Measurements from ENCODE around the gene SSBP4. TPM values are rescaled to one million over a fixed set of nuclear protein-coding genes. Genes with fewer than 3 reads are reported as not detected.
"Not testable (repeated sequence)": the region's sequence is repeated elsewhere in the genome, so short reads cannot be mapped to it uniquely, and the experiment has no call there.

SSBP4 gene
- total RNA-seq, 1 donor = 77.8 TPM

GRCh38 chr19:18399008-18399407, 20.2 kb upstream of the SSBP4 start:
- Histone ChIP-seq H3K27ac (ENCODE audit: low read depth, low read length) (no peak overlapping the region), H3K27me3 (ENCODE audit: insufficient read depth, low read length) (peaks cover 17% of the 10 kb centered on the region), H4K20me1 (ENCODE audit: insufficient read depth, low read length) (no peaks in the 10 kb centered on the region), H3K4me1 (ENCODE audit: insufficient read depth, low read length) (peaks cover 15% of the 10 kb centered on the region), H3K9me3 (ENCODE audit: low read depth, low read length) (no peaks in the 10 kb centered on the region), H3K79me2 (ENCODE audit: insufficient read depth, low read length) (no peaks in the 10 kb centered on the region), H3K4me3 (ENCODE audit: insufficient read depth, low read length) (no peak overlapping the region), H3K36me3 (ENCODE audit: insufficient read depth, low read length) (no peaks in the 10 kb centered on the region), H3K4me2 (ENCODE audit: insufficient read depth, low read length) (peak overlapping the region; percentile 1), H2AFZ (ENCODE audit: low read length) (no peak overlapping the region)
- DNase-seq (ENCODE audit: insufficient read length, low spot score, missing footprints) = peak; percentile 95
- TF ChIP-seq CTCF (IDR thresholded peaks at IDR 0.05; ENCODE audit: extremely low read depth, low read depth, low read length) = no peak

- Histone ChIP-seq H3K36me3 (ENCODE audit: insufficient read depth, low read length) (no peaks in the 10 kb centered on the region), H3K4me1 (ENCODE audit: insufficient read depth, low read length) (peaks cover 15% of the 10 kb centered on the region), H3K4me2 (ENCODE audit: insufficient read depth, low read length) (no peak overlapping the region), H4K20me1 (ENCODE audit: insufficient read depth, low read length) (no peaks in the 10 kb centered on the region), H3K27ac (ENCODE audit: low read depth, low read length) (no peak overlapping the region), H2AFZ (ENCODE audit: low read length) (no peak overlapping the region), H3K4me3 (ENCODE audit: insufficient read depth, low read length) (no peak overlapping the region), H3K27me3 (ENCODE audit: insufficient read depth, low read length) (peaks cover 15% of the 10 kb centered on the region), H3K9me3 (ENCODE audit: low read depth, low read length) (no peaks in the 10 kb centered on the region), H3K79me2 (ENCODE audit: insufficient read depth, low read length) (no peaks in the 10 kb centered on the region)
- DNase-seq (ENCODE audit: insufficient read length, low spot score, missing footprints) = peak; percentile 83
- TF ChIP-seq CTCF (IDR thresholded peaks at IDR 0.05; ENCODE audit: extremely low read depth, low read depth, low read length) = peak; percentile 44
These were observed 17.6 kb upstream of the SSBP4 start for GRCh38 chr19:18401580-18402112.

- not testable (repeated sequence) for H3K27me3 ChIP-seq (ENCODE audit: insufficient read depth, low read length); H3K9me3 ChIP-seq (ENCODE audit: low read depth, low read length); H3K4me1 ChIP-seq (ENCODE audit: insufficient read depth, low read length); H4K20me1 ChIP-seq (ENCODE audit: insufficient read depth, low read length); H3K27ac ChIP-seq (ENCODE audit: low read depth, low read length); H3K4me2 ChIP-seq (ENCODE audit: insufficient read depth, low read length); DNase-seq (ENCODE audit: insufficient read length, low spot score, missing footprints); H2AFZ ChIP-seq (ENCODE audit: low read length); H3K36me3 ChIP-seq (ENCODE audit: insufficient read depth, low read length); H3K4me3 ChIP-seq (ENCODE audit: insufficient read depth, low read length); H3K79me2 ChIP-seq (ENCODE audit: insufficient read depth, low read length)
These were observed 16.5 kb upstream of the SSBP4 start for GRCh38 chr19:18402455-18403248.

- H3K9me3 ChIP-seq (ENCODE audit: low read depth, low read length); H2AFZ ChIP-seq (ENCODE audit: low read length); H4K20me1 ChIP-seq (ENCODE audit: insufficient read depth, low read length); H3K36me3 ChIP-seq (ENCODE audit: insufficient read depth, low read length); H3K79me2 ChIP-seq (ENCODE audit: insufficient read depth, low read length); H3K27ac ChIP-seq (ENCODE audit: low read depth, low read length); DNase-seq (ENCODE audit: insufficient read length, low spot score, missing footprints); H3K27me3 ChIP-seq (ENCODE audit: insufficient read depth, low read length); H3K4me3 ChIP-seq (ENCODE audit: insufficient read depth, low read length); H3K4me2 ChIP-seq (ENCODE audit: insufficient read depth, low read length); H3K4me1 ChIP-seq (ENCODE audit: insufficient read depth, low read length): not testable (repeated sequence)
These were observed 13.4 kb upstream of the SSBP4 start for GRCh38 chr19:18405754-18406153.

GRCh38 chr19:18406749-18407148, 12.4 kb upstream of the SSBP4 start:
- no peak for TF ChIP-seq CTCF (IDR thresholded peaks at IDR 0.05; ENCODE audit: extremely low read depth, low read depth, low read length)
- Histone ChIP-seq H3K27me3 (ENCODE audit: insufficient read depth, low read length) (no peaks in the 10 kb centered on the region), H3K79me2 (ENCODE audit: insufficient read depth, low read length) (no peaks in the 10 kb centered on the region), H3K4me1 (ENCODE audit: insufficient read depth, low read length) (peaks cover 6% of the 10 kb centered on the region), H3K4me2 (ENCODE audit: insufficient read depth, low read length) (no peak overlapping the region), H3K36me3 (ENCODE audit: insufficient read depth, low read length) (no peaks in the 10 kb centered on the region), H3K4me3 (ENCODE audit: insufficient read depth, low read length) (no peak overlapping the region), H3K9me3 (ENCODE audit: low read depth, low read length) (no peaks in the 10 kb centered on the region), H4K20me1 (ENCODE audit: insufficient read depth, low read length) (no peaks in the 10 kb centered on the region), H3K27ac (ENCODE audit: low read depth, low read length) (no peak overlapping the region), H2AFZ (ENCODE audit: low read length) (no peak overlapping the region)
- no peak for DNase-seq (ENCODE audit: insufficient read length, low spot score, missing footprints)
